Measurements from ENCODE around the gene IKZF3.
"Not testable (repeated sequence)": the region's sequence is repeated elsewhere in the genome, so short reads cannot be mapped to it uniquely, and the experiment has no call there.

Gene IKZF3

DNA sequence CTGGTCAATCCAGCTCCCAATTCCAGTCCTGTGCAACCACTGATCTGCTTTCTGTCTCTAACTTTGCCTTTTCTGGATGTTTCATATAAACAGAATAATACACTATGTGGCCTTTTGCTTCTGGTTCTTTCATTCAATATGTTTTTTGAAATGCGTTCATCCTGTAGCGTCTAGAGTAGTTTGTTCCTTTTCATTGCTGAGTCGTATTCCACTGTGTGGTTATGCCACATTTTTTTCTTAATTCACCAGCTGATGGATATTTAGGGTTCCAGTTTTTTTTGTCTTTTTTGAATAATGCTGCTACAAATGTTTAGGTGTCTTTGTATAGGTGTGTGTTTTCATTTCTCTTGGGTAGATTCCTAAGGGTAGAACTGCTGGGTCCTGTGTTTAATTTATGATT, 131.5 kb downstream of the IKZF3 start:
- Histone ChIP-seq H3K4me3 (no peak overlapping the region), H3K27ac (no peak overlapping the region)

DNA sequence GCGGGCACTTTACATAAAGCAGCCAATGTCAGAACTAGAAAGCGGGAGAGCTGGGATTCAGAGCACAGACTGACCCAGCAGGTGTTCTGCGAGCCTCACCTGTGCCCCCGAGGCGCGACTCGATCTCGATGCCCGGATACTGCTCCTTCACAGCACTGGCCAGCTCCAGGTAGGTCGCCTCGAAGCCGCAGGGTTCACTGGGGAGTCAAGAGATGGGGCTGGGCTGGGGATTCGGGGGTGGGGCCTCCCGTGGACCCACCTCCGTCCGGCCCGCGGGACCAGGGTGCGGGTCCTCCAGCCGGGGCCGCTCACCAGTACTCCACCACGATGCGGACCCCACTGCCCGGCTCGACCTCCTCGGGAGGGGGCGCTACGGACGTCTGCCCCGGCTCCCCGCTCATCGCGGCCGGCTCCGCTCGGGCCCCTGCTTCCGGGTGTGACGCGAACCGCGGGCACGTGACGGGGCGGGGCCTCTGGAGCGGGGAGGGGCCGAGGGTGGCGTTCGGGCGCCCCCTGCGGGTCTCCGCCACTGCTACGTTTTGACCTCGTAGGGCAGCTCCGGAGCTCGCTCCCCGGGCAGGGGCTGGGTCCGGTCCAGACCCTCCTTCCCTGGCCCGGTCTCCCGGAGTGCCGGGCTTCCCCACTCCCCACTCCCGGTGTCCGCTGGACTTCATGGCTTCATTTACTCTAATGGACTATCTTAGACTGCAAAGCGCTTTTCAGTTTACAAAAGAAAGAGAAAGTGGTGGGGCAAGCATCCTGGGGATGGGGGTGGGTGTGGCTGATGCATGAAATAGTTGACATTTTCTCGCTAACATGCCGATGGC, 133.8 kb downstream of the IKZF3 start, which contains the start of gene MIEN1:
Gene MIEN1, minus strand, starts transcription at position 438 of the 827 bp plus-strand sequence. Its CDS starts 37 bp downstream, at position 401.
- peak within 1 kb of the TSS; percentile 47 to 81 (median 68) for H3K4me3 ChIP-seq
- H3K27ac ChIP-seq = peak within 1 kb of the TSS; percentile 56 to 98 (median 92)

DNA sequence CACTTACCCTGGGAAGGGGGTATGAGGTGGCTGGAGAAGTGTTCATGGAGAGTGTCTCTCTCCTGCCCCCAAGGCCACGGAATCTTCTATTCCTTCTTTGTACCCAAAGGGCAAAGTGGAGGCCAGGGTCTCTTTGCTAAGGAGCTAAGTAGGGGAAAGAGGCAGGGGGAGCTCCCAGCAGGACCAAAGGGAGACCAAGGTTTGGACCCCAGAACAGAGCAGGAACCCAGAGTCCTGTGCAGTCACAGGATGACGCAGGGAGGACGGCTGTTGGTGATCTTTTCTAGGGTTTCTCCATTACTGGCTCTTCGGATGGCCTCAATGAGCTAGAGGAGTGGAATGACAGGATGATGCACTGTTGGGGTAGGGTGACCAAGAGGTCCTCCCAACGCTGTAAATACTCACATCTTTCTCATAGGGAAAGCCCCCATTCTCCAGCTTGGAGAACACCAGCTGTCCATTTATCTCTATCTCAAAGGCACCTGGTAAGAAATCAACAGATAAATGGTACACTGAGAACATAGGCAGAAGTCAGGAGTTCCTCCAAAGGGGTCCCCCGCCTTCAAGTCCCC, 134.7 kb downstream of the IKZF3 start:
- Histone ChIP-seq H3K27ac (peak overlapping the region in 15 of 21 experiments; percentile 86 to 98 (median 92)), H3K4me3 (peak overlapping the region; percentile 47 to 81 (median 68))

GRCh38 chr17:39727556-39727955, 136.6 kb downstream of the IKZF3 start:
- peak overlapping the region in 1 of 21 experiments; percentile 9 for H3K27ac ChIP-seq

DNA sequence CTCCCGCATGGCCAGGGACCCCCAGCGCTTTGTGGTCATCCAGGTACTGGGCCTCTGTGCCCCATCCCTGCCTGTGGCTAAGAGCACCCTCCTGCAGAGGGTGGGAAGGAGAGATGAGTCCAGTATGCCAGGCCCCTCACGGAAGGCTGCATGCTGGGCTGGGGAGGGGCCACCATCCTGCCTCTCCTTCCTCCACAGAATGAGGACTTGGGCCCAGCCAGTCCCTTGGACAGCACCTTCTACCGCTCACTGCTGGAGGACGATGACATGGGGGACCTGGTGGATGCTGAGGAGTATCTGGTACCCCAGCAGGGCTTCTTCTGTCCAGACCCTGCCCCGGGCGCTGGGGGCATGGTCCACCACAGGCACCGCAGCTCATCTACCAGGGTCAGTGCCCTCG, 137.5 kb downstream of the IKZF3 start:
- no peak overlapping the region for H3K4me3 ChIP-seq

More at GRCh38 chr17:39727556-39727955, 136.6 kb downstream of the IKZF3 start:
- no peak overlapping the region for H3K4me3 ChIP-seq

DNA sequence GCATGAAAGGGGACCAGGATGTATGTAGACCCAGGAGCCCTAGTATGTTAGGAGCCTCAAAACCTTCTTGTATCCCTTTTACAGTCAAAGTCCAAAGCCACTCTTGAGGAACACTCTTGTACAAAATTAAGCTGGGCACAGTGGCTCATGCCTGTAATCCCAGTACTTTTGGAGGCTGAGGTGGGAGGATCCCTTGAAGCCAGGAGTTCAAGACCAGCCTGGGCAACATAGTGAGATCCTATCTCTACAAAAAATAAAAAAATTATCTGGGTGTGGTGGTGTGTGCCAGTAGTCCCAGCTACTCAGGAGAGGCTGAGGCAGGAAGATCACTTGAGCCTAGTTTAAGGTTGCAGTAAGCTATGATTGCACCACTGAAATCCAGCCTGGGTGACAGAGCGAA, 138.2 kb downstream of the IKZF3 start:
- not testable (repeated sequence) for H3K27ac ChIP-seq

More for the DNA sequence above, 137.5 kb downstream of the IKZF3 start:
- H3K27ac ChIP-seq = no peak overlapping the region

DNA sequence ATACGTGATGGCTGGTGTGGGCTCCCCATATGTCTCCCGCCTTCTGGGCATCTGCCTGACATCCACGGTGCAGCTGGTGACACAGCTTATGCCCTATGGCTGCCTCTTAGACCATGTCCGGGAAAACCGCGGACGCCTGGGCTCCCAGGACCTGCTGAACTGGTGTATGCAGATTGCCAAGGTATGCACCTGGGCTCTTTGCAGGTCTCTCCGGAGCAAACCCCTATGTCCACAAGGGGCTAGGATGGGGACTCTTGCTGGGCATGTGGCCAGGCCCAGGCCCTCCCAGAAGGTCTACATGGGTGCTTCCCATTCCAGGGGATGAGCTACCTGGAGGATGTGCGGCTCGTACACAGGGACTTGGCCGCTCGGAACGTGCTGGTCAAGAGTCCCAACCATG, 139.4 kb downstream of the IKZF3 start:
- Histone ChIP-seq H3K4me3 (no peak overlapping the region), H3K27ac (no peak overlapping the region)

More for the DNA sequence above, 138.2 kb downstream of the IKZF3 start:
- H3K4me3 ChIP-seq = not testable (repeated sequence)

- no peak overlapping the region for H3K4me3 ChIP-seq
- H3K27ac ChIP-seq = peak overlapping the region in 2 of 21 experiments; percentile 16 to 31
Measured at GRCh38 chr17:39722965-39723848, 140.9 kb downstream of the IKZF3 start.

- H3K27ac ChIP-seq = no peak overlapping the region
- no peak overlapping the region for H3K4me3 ChIP-seq
Measured at GRCh38 chr17:39722104-39722503, 142.0 kb downstream of the IKZF3 start.

GRCh38 chr17:39719563-39720355, 144.4 kb downstream of the IKZF3 start:
- no peak overlapping the region for H3K4me3 ChIP-seq
- peak overlapping the region in 1 of 21 experiments; percentile 4 for H3K27ac ChIP-seq

DNA sequence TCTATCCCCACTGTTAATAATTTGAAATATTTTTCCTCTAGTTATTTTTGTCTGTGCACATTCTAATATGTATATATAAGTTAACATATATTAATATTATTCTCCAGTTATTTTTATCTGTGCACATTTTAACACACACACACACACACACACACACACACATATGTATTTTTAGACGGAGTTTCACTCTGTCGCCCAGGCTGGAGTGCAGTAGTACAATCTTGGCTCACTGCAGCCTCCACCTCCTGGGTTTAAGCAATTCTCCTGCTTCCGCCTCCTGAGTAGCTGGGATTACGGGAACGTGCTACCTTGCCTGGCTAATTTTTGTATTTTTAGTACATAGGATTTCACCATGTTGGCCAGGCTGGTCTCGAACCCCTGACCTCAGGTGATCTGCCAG, 146.5 kb downstream of the IKZF3 start:
- no peak overlapping the region for H3K4me3 ChIP-seq
- H3K27ac ChIP-seq = peak overlapping the region in 2 of 21 experiments; percentile 22 to 84

GRCh38 chr17:39716879-39717536, 147.1 kb downstream of the IKZF3 start:
- Histone ChIP-seq H3K27ac (peak overlapping the region in 19 of 21 experiments; percentile 5 to 86 (median 77)), H3K4me3 (no peak overlapping the region)

DNA sequence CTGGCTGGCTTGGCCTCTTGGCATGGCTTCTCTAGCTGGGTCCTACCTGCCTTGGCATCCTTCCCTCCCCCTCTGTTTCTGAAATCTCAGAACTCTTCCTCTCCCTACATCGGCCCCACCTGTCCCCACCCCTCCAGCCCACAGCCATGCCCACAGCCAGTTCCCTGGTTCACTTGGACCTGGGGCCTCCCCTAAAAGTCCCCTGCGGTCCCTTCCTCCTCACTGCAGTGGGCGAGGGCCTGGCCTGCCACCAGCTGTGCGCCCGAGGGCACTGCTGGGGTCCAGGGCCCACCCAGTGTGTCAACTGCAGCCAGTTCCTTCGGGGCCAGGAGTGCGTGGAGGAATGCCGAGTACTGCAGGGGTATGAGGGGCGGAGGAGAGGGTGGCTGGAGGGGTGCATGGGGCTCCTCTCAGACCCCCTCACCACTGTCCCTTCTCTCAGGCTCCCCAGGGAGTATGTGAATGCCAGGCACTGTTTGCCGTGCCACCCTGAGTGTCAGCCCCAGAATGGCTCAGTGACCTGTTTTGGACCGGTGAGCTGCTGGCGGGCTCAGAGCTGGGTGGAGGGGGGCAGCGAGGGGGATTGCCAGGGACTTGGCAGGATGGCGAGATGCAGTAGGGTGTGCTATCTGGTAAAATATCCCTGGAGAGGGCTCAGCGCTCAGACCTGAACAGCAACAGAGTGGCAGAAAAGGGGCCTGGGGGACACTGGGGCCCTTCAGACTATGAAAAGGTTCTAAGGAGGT, 147.9 kb downstream of the IKZF3 start:
- peak overlapping the region in 20 of 21 experiments; percentile 5 to 86 (median 78) for H3K27ac ChIP-seq
- no peak overlapping the region for H3K4me3 ChIP-seq

DNA sequence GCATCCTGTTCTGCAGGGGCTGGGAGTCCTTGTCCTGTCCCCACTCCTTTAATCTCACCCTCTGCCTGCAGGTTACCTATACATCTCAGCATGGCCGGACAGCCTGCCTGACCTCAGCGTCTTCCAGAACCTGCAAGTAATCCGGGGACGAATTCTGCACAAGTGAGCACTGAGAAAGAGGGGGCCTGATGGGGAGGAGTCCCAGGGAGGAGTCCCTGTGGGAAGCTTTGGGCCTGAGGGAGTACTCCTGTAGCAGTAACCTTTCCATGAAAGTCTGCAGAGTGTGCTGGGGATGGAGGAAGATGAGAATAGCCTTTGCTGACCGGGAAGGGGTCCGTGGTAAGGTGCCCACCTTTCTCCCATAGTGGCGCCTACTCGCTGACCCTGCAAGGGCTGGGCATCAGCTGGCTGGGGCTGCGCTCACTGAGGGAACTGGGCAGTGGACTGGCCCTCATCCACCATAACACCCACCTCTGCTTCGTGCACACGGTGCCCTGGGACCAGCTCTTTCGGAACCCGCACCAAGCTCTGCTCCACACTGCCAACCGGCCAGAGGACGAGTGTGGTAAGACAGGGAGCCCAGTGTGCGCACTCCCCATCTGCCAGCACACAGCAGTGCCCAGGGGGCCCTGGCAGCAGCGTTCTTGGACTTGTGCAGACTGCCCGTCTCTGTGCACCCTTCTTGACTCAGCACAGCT, 148.6 kb downstream of the IKZF3 start:
- Histone ChIP-seq H3K4me3 (no peak overlapping the region), H3K27ac (peak overlapping the region in 11 of 21 experiments; percentile 15 to 86 (median 81))

- no peak overlapping the region for H3K4me3 ChIP-seq
Measured at GRCh38 chr17:39714234-39714633, 149.9 kb downstream of the IKZF3 start.

GRCh38 chr17:39711851-39712250, 152.3 kb downstream of the IKZF3 start:
- no peak overlapping the region for H3K27ac ChIP-seq
- H3K4me3 ChIP-seq = no peak overlapping the region

More at GRCh38 chr17:39714234-39714633, 149.9 kb downstream of the IKZF3 start:
- H3K27ac ChIP-seq = no peak overlapping the region

DNA sequence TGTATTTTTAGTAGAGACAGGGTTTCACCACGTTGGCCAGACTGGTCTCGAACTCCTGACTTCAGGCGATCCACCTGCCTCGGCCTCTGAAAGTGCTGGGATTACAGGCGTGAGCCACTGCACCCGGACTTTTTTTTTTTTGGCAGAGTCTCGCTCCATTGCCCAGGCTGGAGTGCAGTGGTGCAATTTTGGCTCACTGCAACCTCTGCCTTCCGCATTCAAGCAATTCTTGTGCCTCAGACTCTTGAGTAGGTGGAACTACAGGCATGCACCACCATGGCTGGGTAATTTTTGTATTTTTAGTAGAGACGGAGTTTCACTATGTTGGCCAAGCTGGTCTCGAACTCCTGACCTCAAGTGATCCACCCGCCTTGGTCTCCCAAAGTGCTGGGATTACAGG, 153.0 kb downstream of the IKZF3 start:
- H3K27ac ChIP-seq, H3K4me3 ChIP-seq: not testable (repeated sequence)

All from skin epidermis (tissue), 12 donors.